ENCODE results near the gene GMPPA. TPM values are rescaled to one million over a fixed set of nuclear protein-coding genes. Genes with fewer than 3 reads are reported as not detected.
A peak's percentile ranks its signal among the peaks of the same experiment; 100 is the strongest.

Gene GMPPA
- total and polyA plus RNA-seq, 9 of the 15 experiments (the other 6 are each of a cell fraction or from before 2014, with no cell fraction given): 7.0 to 101 (median 66.7) TPM

DNA sequence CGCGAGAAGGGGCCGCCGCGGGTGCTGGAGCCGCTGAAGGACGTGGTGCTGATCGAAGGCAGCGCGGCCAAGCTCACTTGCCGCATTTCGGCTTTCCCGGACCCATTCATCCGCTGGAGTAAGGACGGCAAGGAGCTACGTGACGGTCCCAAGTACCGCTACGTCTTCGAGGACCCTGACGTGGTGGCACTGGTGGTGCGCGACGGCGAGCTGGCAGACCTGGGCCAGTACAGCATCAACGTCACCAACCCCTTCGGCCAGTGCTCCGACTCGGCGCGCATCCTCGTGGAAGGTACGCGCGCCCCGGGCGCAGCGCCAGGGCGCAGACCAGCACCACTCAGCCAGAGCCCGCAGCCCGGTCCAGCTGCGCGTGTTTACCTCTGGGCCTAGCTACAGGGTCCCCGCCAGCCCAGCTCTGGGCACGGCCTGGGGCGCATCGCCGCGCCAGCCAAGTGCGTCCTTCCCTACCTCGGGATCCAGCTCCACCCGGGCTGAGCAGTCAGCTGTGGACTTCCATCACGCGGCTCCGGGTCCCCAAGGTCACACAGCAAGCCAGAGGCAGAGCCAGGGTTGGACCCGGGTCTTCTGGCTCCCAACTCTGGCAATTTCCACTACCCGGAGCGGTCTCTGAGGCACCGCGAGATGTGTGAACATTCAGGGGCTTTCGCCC, 1.7 kb upstream of the GMPPA start:
- in situ Hi-C loops (cut with MboI) (no loop called here), intact Hi-C loops (cut with micrococcal nuclease) (no loop called here)
- H3K4me1 ChIP-seq (replicated peaks in 1 of 2; ENCODE audit: control insufficient read depth in 2 of 2, insufficient read depth in 2 of 2, low read length in 2 of 2): peaks cover 38 to 67% of the 10 kb centered on the region in 2 experiments
- H3K4me2 ChIP-seq (ENCODE audit: insufficient read depth, low read length): peak overlapping the region; percentile 96
- CTCF ChIA-PET (ENCODE audit: low intra/inter-chr PET ratio): no interaction called here
- H3K27me3 ChIP-seq (ENCODE audit: control insufficient read depth in 2 of 2, insufficient read depth in 2 of 2, low read length in 2 of 2): no peaks in the 10 kb centered on the region
- peaks cover under 1% of the 10 kb centered on the region; the same call in 1 of the 3 replicates for H3K36me3 ChIP-seq (ENCODE audit: control insufficient read depth, insufficient read depth, low read length)
- WGBS (ENCODE audit: insufficient coverage, low coverage, missing lambda C conversion rate): 97% methylated on average over 17 of the region's 61 CpGs
- no peak overlapping the region for H2AFZ ChIP-seq (ENCODE audit: low read depth, low read length)
- no peak overlapping the region for H3K4me3 ChIP-seq
- POLR2A ChIA-PET: interaction anchor here (0.7 to 4.9 kb wide), 6 partner anchors 10 to 89 kb away, joined by 3 to 37 read pairs (median 6); no protein-coding TSS in a partner anchor
- H3K27ac ChIP-seq (ENCODE audit: extremely low read depth, low read depth, low read length): no peak overlapping the region
- FAIRE-seq: no peak
- H3K9me1 ChIP-seq (ENCODE audit: control insufficient read depth, insufficient read depth, low read length): no peaks in the 10 kb centered on the region
- no TSS peak for BruUV-seq (replicated peaks)
- peak overlapping the region; percentile 56 to 88 for H3K9ac ChIP-seq (ENCODE audit: insufficient read depth in 1 of 2, low read depth in 2 of 2, low read length in 2 of 2)
- TF ChIP-seq PHF8 (IDR thresholded peaks at IDR 0.05; ENCODE audit: borderline replicate concordance, low read length): no peak
- 0 out of 2 replicates have a peak, but pooled peaks have one; percentile 16 for TF ChIP-seq ZNF395 (CRISPR knock-in tag; IDR thresholded peaks at IDR 0.05)
- no peak for TF ChIP-seq LEF1 (IDR thresholded peaks at IDR 0.05)
- peaks cover 44% of the 10 kb centered on the region for H3K79me2 ChIP-seq (ENCODE audit: control insufficient read depth, insufficient read depth, low read length)
- ATAC-seq: no peak
- H3K9me3 ChIP-seq (replicated peaks; ENCODE audit: control insufficient read depth, insufficient read depth, low read depth, low read length): no peaks in the 10 kb centered on the region
- DNase-seq (ENCODE audit: extremely low read depth in 1 of 4, low spot score in 3 of 4): no peak
- no peaks in the 10 kb centered on the region for H4K20me1 ChIP-seq (replicated peaks; ENCODE audit: control insufficient read depth, insufficient read depth, low read length)

Data from K562 (cell line).